Measurements from ENCODE around the gene DHCR24. TPM values are rescaled to one million over a fixed set of nuclear protein-coding genes. Genes with fewer than 3 reads are reported as not detected.

DHCR24 gene
- total RNA-seq, 2 donors from 2014 or later: 13.4 to 20.4 TPM

DNA sequence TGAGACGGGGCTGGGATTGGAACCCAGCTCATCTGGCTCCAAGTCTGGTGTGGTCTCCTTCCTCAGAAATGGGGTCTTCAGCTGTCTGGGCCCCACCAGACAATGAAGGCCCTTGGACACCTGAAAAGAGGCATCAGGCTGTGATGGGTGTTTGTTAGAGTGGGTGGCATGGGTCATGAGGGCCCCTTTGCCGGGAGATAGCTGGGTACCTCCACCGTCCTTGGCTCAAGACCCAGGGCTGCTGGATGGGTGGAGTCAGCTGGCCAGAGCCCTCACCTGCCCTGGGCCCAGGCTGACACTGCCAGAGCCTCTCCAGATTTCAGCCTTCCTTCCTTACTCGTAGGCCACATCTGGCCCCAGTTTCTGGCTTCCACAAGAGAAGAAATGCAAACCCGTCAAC is 72.4 kb downstream of the DHCR24 start:
- Histone ChIP-seq H3K9me3 (no peaks in the 10 kb centered on the region), H3K4me3 (no peak overlapping the region), H3K36me3 (no peaks in the 10 kb centered on the region), H3K4me1 (no peaks in the 10 kb centered on the region), H3K27ac (no peak overlapping the region), H3K27me3 (no peaks in the 10 kb centered on the region)
- no peak for DNase-seq (ENCODE audit: low spot score)
- TF ChIP-seq, protein P1, sequence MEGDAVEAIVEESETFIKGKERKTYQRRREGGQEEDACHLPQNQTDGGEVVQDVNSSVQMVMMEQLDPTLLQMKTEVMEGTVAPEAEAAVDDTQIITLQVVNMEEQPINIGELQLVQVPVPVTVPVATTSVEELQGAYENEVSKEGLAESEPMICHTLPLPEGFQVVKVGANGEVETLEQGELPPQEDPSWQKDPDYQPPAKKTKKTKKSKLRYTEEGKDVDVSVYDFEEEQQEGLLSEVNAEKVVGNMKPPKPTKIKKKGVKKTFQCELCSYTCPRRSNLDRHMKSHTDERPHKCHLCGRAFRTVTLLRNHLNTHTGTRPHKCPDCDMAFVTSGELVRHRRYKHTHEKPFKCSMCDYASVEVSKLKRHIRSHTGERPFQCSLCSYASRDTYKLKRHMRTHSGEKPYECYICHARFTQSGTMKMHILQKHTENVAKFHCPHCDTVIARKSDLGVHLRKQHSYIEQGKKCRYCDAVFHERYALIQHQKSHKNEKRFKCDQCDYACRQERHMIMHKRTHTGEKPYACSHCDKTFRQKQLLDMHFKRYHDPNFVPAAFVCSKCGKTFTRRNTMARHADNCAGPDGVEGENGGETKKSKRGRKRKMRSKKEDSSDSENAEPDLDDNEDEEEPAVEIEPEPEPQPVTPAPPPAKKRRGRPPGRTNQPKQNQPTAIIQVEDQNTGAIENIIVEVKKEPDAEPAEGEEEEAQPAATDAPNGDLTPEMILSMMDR (IDR thresholded peaks at IDR 0.05): no peak

DNA sequence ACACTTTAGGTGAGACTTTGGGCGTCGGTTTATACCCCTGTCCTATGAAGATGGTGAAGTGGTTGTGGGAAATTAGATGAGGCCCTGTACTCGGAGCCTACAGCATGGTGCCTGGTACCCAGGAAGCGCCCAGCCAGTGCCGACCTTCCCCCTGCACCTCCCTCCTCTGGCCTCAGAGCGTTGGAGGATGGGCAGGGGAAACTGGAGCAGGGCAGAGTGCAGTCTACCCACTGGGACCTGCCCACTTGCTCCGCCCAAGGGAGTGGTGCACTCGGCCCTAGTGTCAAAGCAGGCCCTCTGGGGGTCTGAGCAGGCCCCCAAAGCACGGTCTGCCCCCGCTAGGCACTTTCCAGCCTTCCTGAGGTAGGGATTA is 72.9 kb downstream of the DHCR24 start:
- Histone ChIP-seq H3K4me3 (no peak overlapping the region), H3K27me3 (no peaks in the 10 kb centered on the region), H3K27ac (no peak overlapping the region), H3K36me3 (no peaks in the 10 kb centered on the region), H3K4me1 (no peaks in the 10 kb centered on the region), H3K9me3 (no peaks in the 10 kb centered on the region)
- DNase-seq (ENCODE audit: low spot score): no peak
- TF ChIP-seq, protein P1 (IDR thresholded peaks at IDR 0.05): no peak

DNA sequence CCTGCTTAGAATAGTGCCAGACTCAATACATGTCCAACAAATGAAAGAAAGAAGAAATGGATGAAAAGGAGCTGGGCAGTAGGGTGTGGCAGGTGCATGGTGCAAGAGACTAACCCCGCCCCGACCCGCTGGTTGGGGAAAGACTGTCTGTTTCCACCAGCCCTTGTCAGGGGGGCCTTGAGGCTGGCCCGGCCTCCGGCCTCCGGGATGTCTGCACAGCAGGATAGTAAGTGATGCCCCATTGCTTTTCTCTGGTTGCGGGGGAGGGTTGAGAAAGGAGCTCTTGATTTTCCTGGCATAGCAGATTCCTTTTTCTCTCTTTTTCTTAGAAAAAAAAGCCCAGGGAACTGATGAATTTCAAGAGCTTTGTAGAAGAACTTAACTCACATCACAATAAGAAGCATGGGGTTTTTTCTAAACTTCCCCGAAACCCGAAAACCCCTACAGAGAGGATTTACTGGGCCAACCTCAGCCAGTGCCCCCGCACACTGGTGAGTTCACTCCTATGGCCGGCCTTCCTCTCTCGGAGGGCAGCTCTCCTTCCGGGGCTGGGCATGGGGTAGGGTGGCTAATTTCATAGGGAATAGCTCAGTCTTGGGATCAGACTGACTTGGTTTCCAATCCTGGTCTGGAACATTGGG is 73.4 kb downstream of the DHCR24 start:
- Histone ChIP-seq H3K27me3 (no peaks in the 10 kb centered on the region), H3K4me3 (no peak overlapping the region), H3K27ac (no peak overlapping the region), H3K4me1 (no peaks in the 10 kb centered on the region), H3K36me3 (no peaks in the 10 kb centered on the region), H3K9me3 (no peaks in the 10 kb centered on the region)
- DNase-seq (ENCODE audit: low spot score): no peak
- TF ChIP-seq, protein P1 (IDR thresholded peaks at IDR 0.05): no peak

DNA sequence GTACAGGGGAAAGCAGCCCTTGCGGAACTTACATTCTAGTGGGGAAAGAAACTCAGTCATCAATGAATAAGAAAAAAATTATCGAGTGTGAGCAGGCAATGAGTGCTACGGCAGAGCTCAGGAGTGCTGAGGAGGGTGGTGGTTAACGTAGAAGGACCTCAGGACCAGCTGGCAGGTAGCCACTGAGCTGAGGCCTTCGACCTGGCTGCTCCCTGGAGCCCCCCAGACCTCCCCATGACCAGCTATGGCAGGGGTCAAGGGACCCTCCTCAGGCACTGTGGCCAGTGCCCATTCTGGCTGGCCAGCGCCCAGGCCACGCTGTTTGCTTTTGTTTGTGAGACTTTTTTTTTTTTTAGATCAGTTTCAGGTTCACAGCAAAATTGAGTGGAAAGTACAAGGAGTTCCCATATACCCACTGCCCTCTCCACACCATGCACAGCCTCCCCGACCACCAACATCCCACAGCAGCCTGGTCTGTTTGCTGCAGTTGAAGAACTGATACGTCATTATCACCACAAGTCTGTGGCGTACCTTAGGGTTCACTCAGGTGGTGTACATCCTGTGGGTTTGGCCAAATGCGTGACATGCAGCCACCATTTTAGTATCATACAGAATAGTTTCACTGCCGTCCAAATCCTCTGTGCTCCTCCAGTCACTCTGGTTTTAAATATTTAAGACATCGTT is 74.1 kb downstream of the DHCR24 start:
- Histone ChIP-seq H3K27me3 (no peaks in the 10 kb centered on the region), H3K4me1 (no peaks in the 10 kb centered on the region), H3K27ac (no peak overlapping the region), H3K9me3 (no peaks in the 10 kb centered on the region), H3K36me3 (no peaks in the 10 kb centered on the region), H3K4me3 (no peak overlapping the region)
- no peak for DNase-seq (ENCODE audit: low spot score)
- TF ChIP-seq, protein P1 (IDR thresholded peaks at IDR 0.05): no peak

DNA sequence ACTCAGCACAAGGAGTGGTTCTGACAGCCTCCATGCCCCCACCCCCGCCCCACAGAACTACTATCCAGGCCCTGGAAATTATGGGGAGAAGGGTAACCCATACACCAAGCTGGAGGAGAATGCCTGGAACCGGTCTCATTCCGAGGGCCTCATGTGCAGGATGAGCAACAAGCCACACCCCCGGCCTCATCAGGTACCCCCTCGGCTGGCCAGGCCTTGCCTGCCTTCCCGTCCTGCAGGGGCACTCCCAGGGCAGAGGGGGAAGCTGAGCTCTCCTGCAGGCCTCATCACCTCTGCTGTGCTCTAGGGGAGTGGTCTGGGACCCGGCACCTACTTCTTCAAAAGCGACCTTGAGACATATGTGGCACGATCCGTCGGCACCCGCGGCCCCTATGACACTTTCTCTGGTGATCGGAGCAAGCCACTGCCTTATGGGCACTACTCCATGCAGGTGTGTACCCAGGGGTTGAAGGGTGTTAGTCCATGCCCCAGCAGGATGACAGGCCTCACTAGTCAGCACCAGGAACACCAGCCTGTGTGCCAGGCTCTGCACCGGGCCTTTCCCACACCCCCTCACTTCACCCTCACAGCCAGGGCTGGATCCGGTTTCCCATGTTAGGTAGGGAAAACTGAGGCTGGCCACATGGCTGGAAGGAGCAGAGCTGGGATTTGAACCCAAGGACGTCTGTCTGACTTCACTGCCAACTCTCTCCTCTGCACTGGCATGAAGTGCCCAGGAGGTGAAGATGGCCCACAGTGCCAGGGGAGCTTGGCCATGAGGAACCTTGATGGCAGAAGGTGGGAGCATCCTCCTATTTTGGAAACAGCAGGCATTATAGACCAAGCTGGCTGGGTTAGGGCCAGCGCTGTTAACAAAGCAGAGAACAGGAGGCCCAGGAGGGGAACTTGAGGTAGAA is 75.0 kb downstream of the DHCR24 start:
- no peaks in the 10 kb centered on the region for H3K4me1 ChIP-seq
- no peak overlapping the region for H3K27ac ChIP-seq
- no peak overlapping the region for H3K4me3 ChIP-seq
- no peaks in the 10 kb centered on the region for H3K27me3 ChIP-seq
- no peak for DNase-seq (ENCODE audit: low spot score)
- TF ChIP-seq, protein P1 (IDR thresholded peaks at IDR 0.05): no peak
- H3K9me3 ChIP-seq: no peaks in the 10 kb centered on the region
- no peaks in the 10 kb centered on the region for H3K36me3 ChIP-seq

Data from right atrium auricular region (tissue), 2 donors.